C4-2B (cell line): ENCODE results near the gene RIPOR3.

Source experiments
- H3K27ac ChIP-seq: fragments of 450-650 bp; 2 replicates; pipeline ENCODE4 v1.5.1; 2017
- ZFX ChIP-seq: fragments of 450-650 bp; IDR thresholded peaks from 2 replicates; pipeline ENCODE4 v1.6.1; 2017
- TF ChIP-seq, protein P1 (sequence below): fragments of 450-650 bp; conservative IDR thresholded peaks from 2 replicates; pipeline ENCODE4 v1.5.1; 2017; ENCODE audit warnings: mild to moderate bottlenecking

RIPOR3 gene

DNA sequence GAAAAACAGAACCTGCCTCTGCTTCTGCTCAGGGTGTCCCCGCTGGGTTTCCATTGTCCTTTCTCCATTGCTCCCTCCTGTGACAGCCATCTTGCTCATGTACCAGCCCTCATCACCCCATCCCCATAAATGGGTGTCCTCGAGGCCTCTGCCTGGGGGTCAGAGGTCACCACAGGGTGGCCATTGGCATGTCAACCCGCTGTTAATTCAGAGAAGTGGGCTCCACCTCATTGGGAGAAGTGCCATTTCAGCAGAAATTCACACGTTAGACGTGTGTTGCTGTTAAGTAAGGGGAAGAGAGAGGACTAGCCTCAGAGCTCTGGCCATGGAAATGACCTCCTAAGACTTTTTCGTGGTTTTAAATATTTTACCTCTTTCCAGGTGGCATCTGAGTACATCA is 109.2 kb downstream of the RIPOR3 start:
- no peak overlapping the region for H3K27ac ChIP-seq
- TF ChIP-seq ZFX, result no peak
- TF ChIP-seq, protein P1, sequence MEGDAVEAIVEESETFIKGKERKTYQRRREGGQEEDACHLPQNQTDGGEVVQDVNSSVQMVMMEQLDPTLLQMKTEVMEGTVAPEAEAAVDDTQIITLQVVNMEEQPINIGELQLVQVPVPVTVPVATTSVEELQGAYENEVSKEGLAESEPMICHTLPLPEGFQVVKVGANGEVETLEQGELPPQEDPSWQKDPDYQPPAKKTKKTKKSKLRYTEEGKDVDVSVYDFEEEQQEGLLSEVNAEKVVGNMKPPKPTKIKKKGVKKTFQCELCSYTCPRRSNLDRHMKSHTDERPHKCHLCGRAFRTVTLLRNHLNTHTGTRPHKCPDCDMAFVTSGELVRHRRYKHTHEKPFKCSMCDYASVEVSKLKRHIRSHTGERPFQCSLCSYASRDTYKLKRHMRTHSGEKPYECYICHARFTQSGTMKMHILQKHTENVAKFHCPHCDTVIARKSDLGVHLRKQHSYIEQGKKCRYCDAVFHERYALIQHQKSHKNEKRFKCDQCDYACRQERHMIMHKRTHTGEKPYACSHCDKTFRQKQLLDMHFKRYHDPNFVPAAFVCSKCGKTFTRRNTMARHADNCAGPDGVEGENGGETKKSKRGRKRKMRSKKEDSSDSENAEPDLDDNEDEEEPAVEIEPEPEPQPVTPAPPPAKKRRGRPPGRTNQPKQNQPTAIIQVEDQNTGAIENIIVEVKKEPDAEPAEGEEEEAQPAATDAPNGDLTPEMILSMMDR, result no peak

DNA sequence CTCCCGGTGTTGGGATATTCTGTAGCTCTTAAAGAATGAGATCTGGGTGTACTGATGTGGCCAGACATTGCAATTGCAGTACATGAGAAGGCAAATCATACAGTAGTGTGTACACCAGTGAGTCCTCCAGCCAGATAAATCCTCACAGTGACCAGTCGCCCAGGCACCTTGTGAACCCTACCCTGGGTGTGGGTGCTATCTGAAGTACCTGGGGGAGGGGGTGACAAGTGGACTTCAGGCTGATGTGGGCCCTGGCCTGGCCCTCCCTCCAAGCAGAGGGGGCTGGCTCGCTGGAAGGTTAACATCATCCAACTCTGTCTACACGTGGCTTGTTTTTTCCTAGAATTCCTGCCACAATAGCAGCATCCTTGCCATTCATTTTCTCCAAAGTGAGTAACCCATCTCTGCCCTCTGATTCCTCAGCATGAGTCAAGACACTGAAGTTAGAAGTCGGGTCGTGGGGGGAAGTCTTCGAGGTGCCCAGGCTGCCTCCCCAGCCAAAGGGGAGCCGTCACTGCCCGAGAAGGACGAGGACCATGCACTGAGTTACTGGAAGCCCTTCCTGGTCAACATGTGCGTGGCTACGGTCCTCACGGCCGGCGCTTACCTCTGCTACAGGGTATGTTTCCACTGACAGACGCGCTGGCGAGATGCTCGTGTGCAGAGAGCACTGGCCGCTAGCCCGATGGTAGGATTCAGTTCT is 110.3 kb downstream of the RIPOR3 start:
- TF ChIP-seq, protein P1, result no peak
- no peak for TF ChIP-seq ZFX
- no peak overlapping the region for H3K27ac ChIP-seq

- H3K27ac ChIP-seq, result no peak overlapping the region
- TF ChIP-seq ZFX, result no peak
- TF ChIP-seq, protein P1, result peak; percentile 90
These were observed 111.2 kb downstream of the RIPOR3 start for GRCh38 chr20:50580016-50580747.

DNA sequence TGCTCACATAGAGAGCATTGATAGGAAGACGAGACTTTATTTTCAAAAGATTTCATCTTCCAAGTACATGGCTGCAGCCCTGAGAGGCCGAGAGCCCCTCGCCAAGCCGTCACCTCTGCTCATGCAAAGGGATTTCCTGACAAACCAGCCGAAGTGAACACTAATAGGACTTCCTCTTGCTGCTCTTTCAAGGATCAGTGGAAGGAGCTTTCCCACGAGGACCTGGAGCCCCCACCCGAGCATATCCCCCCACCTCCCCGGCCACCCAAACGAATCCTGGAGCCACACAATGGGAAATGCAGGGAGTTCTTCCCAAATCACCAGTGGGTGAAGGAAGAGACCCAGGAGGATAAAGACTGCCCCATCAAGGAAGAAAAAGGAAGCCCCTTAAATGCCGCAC is 111.8 kb downstream of the RIPOR3 start:
- no peak for TF ChIP-seq ZFX
- TF ChIP-seq, protein P1, result no peak
- H3K27ac ChIP-seq, result no peak overlapping the region

GRCh38 chr20:50578778-50579165 is 112.6 kb downstream of the RIPOR3 start:
- TF ChIP-seq ZFX, result no peak
- TF ChIP-seq, protein P1, result no peak
- H3K27ac ChIP-seq, result no peak overlapping the region

DNA sequence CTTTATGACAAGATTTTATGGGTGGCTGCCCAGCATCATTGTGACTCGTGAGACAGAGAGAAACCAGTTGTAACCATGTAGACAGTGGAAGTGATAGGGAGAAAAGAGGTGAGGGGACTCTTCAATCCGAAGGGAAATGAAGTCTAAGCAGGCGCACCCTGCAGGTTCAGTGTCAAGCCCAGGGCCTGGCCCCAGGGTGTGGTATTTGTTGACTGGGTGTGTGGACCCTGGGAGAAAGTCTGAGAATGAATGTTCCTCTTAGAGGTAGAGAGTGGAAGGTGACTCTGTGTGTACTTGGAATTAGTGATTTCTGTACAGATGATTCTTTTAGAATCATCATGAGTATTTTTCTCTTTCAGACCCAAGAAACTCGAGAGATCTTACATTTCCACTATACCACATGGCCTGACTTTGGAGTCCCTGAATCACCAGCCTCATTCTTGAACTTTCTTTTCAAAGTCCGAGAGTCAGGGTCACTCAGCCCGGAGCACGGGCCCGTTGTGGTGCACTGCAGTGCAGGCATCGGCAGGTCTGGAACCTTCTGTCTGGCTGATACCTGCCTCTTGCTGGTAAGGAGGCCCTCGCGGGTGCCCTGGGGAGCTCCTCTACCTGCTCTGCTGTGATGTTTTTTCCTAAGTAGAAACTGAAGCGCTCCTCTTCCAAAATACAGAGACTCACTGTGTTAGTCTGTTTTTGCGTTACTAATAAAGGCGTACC is 113.1 kb downstream of the RIPOR3 start:
- peak overlapping the region; percentile 34; the same call in 1 of the 2 replicates for H3K27ac ChIP-seq

More for the DNA sequence above, 113.1 kb downstream of the RIPOR3 start:
- no peak for TF ChIP-seq ZFX
- TF ChIP-seq, protein P1, result no peak
